ENCODE data around the gene DPH5.
"Not testable (repeated sequence)": the region's sequence is repeated elsewhere in the genome, so short reads cannot be mapped to it uniquely, and the experiment has no call there.

DNA sequence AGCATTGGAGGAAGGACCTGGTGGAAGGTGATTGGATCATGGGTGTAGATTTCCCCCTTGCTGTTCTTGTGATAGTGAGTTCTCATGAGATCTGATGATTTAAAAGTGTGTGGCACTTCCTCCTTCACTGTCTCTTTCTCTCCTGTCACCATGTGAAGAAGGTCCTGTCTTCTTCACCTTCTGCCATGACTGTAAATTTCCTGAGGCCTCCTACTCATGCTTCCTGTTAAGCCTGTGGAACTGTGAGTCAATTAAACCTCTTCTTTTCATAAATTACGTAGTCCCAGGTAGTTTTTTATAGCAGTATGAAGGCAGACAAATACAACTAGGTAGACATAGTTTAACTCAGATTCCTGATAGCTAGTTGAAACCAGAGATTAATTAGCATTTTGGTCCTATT is 72.6 kb downstream of the DPH5 start:
- TF ChIP-seq, protein P1, sequence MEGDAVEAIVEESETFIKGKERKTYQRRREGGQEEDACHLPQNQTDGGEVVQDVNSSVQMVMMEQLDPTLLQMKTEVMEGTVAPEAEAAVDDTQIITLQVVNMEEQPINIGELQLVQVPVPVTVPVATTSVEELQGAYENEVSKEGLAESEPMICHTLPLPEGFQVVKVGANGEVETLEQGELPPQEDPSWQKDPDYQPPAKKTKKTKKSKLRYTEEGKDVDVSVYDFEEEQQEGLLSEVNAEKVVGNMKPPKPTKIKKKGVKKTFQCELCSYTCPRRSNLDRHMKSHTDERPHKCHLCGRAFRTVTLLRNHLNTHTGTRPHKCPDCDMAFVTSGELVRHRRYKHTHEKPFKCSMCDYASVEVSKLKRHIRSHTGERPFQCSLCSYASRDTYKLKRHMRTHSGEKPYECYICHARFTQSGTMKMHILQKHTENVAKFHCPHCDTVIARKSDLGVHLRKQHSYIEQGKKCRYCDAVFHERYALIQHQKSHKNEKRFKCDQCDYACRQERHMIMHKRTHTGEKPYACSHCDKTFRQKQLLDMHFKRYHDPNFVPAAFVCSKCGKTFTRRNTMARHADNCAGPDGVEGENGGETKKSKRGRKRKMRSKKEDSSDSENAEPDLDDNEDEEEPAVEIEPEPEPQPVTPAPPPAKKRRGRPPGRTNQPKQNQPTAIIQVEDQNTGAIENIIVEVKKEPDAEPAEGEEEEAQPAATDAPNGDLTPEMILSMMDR (conservative IDR thresholded peaks at IDR 0.05 in 1 of 2, IDR thresholded peaks at IDR 0.05 in 1 of 2; ENCODE audit: extremely low read depth in 1 of 2, insufficient read depth in 1 of 2, low read depth in 1 of 2, low read length in 2 of 2): not testable (repeated sequence)
- TF ChIP-seq EZH2 (IDR thresholded peaks at IDR 0.05; ENCODE audit: borderline replicate concordance, low read length): not testable (repeated sequence)
